NCI-H146 treated with DMSO at 0.1 percent for 48 hours (cell line): ENCODE measurements around the gene EVC2.

Experiments
- DNase-seq: peaks from one replicate; lab custom pipeline; 2025; ENCODE audit not compliant: unreplicated experiment; lab: John Stamatoyannopoulos, UW

Gene EVC2

GRCh38 chr4:5712517-5712916 lies 4.2 kb upstream of the EVC2 start:
- DNase-seq, result no peak

- no peak for DNase-seq
Measured at GRCh38 chr4:5711479-5712184, 3.3 kb upstream of the EVC2 start.

- DNase-seq, result no peak
Measured at GRCh38 chr4:5710961-5711478, 2.7 kb upstream of the EVC2 start, which contains the start of gene EVC. EVC (plus strand) TSS chr4:5711201; CDS start chr4:5711381, 180 bp downstream.

GRCh38 chr4:5710065-5710960 lies 2.0 kb upstream of the EVC2 start:
- DNase-seq, result no peak

GRCh38 chr4:5709207-5709575 lies 832 bp upstream of the EVC2 start:
- DNase-seq, result no peak

GRCh38 chr4:5707778-5708448 lies 446 bp downstream of the EVC2 start:
- DNase-seq, result no peak

- no peak for DNase-seq
Measured at GRCh38 chr4:5707366-5707765, 993 bp downstream of the EVC2 start.

- DNase-seq, result no peak
Measured at GRCh38 chr4:5706486-5707290, 1.7 kb downstream of the EVC2 start.

GRCh38 chr4:5705647-5706320 lies 2.6 kb downstream of the EVC2 start:
- DNase-seq, result no peak

- no peak for DNase-seq
Measured at GRCh38 chr4:5704276-5704675, 4.1 kb downstream of the EVC2 start.

- no peak for DNase-seq
Measured at GRCh38 chr4:5703831-5704230, 4.5 kb downstream of the EVC2 start.

GRCh38 chr4:5701971-5702370 lies 6.4 kb downstream of the EVC2 start:
- DNase-seq, result no peak

GRCh38 chr4:5700459-5700858 lies 7.9 kb downstream of the EVC2 start:
- no peak for DNase-seq

GRCh38 chr4:5696341-5696740 lies 12.0 kb downstream of the EVC2 start:
- DNase-seq, result no peak

- no peak for DNase-seq
Measured at GRCh38 chr4:5693871-5694270, 14.5 kb downstream of the EVC2 start.

- DNase-seq, result no peak
Measured at GRCh38 chr4:5691491-5692132, 16.7 kb downstream of the EVC2 start.

GRCh38 chr4:5689065-5689464 lies 19.3 kb downstream of the EVC2 start:
- no peak for DNase-seq

- no peak for DNase-seq
Measured at GRCh38 chr4:5686338-5686737, 22.0 kb downstream of the EVC2 start.

- no peak for DNase-seq
Measured at GRCh38 chr4:5685296-5685695, 23.1 kb downstream of the EVC2 start.

- DNase-seq, result no peak
Measured at GRCh38 chr4:5683566-5683965, 24.8 kb downstream of the EVC2 start.
